ENCODE results near the gene SAMD10. TPM values are rescaled to one million over a fixed set of nuclear protein-coding genes. Genes with fewer than 3 reads are reported as not detected.
"Not testable (repeated sequence)": the region's sequence is repeated elsewhere in the genome, so short reads cannot be mapped to it uniquely, and the experiment has no call there.

The SAMD10 gene
- total RNA-seq, 2 donors from 2014 or later: 3.1 to 3.7 TPM

DNA sequence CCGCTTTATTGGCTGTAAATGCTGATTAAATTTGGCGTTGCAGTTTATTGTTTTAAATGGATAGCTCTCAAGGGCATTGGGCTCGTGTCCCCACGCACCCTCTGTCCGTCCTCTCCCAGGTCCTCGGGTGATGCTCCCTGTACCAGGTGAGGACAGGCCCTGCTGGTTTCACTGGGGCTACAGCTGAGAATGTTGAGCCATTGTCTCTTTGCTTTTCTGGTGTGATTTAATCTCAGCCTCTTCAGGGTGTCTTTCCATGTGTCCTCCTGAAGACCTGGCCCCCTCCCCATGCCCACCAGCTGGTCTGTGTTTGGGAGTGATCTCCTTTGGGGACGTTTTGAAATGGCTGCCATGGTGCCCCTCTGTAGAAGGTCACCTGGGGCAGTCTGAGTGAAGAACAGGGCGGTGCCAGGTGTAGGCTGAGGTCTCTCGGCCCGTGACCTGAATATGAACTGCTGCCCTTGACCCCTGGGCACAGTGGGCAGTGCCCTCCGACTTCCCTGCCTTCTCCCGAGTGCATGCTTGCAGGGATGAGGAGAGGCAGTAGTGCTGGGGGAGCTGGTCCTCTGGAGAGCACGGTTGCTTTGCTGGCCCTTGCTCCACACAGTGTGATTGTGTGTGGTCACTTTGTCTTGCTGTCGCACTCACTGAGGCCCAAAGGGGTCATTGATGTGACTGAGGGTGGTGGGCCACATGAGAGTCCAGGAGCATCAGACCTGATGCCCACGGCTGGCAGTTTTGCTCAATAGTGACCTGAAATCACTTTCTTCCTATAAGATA, 44.1 kb upstream of the SAMD10 start:
- TF ChIP-seq, protein P1, sequence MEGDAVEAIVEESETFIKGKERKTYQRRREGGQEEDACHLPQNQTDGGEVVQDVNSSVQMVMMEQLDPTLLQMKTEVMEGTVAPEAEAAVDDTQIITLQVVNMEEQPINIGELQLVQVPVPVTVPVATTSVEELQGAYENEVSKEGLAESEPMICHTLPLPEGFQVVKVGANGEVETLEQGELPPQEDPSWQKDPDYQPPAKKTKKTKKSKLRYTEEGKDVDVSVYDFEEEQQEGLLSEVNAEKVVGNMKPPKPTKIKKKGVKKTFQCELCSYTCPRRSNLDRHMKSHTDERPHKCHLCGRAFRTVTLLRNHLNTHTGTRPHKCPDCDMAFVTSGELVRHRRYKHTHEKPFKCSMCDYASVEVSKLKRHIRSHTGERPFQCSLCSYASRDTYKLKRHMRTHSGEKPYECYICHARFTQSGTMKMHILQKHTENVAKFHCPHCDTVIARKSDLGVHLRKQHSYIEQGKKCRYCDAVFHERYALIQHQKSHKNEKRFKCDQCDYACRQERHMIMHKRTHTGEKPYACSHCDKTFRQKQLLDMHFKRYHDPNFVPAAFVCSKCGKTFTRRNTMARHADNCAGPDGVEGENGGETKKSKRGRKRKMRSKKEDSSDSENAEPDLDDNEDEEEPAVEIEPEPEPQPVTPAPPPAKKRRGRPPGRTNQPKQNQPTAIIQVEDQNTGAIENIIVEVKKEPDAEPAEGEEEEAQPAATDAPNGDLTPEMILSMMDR (IDR thresholded peaks at IDR 0.05): no peak
- DNase-seq (ENCODE audit: low spot score): no peak

DNA sequence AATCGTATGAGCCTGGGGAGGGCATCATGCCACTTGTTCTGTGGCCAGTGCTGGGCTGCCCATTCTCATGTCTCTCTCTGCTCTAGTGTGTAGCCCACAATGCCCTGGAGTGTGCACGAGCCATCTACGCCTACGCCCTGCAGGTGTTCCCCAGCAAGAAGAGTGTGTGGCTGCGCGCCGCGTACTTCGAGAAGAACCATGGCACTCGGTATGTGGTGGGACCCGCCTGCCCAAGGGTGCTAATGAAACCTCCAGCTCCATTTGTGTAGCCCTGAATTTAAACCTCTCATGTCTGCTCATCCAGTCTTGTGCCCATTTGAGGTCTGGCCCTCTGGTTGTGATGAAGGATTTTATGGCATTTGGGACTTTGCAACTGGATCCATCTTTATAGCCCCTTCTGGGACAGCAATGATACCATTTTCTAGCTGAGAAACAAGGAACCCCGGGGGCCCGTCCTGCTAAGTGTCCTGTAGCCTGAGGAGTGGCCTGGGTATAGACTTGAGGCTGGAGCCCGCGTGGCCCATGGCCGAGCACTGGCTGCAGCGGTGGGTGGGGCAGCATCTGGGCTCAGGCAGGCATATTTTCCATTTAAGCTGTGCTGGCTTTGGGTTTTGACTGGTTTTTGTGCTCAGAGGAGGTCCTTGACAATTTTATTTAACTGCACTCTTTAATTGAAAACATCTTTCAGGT, 43.4 kb upstream of the SAMD10 start:
- no peak overlapping the region for H3K4me3 ChIP-seq
- TF ChIP-seq, protein P1 (IDR thresholded peaks at IDR 0.05): no peak
- H3K4me1 ChIP-seq: no peaks in the 10 kb centered on the region
- no peak for DNase-seq (ENCODE audit: low spot score)
- no peaks in the 10 kb centered on the region for H3K9me3 ChIP-seq
- no peak overlapping the region for H3K27ac ChIP-seq
- no peaks in the 10 kb centered on the region for H3K27me3 ChIP-seq
- H3K36me3 ChIP-seq: peaks cover 87% of the 10 kb centered on the region

More for the DNA sequence above, 44.1 kb upstream of the SAMD10 start:
- no peaks in the 10 kb centered on the region for H3K4me1 ChIP-seq
- no peaks in the 10 kb centered on the region for H3K27me3 ChIP-seq
- no peak overlapping the region for H3K27ac ChIP-seq
- no peaks in the 10 kb centered on the region for H3K9me3 ChIP-seq
- H3K36me3 ChIP-seq: peaks cover 89% of the 10 kb centered on the region
- H3K4me3 ChIP-seq: no peak overlapping the region

DNA sequence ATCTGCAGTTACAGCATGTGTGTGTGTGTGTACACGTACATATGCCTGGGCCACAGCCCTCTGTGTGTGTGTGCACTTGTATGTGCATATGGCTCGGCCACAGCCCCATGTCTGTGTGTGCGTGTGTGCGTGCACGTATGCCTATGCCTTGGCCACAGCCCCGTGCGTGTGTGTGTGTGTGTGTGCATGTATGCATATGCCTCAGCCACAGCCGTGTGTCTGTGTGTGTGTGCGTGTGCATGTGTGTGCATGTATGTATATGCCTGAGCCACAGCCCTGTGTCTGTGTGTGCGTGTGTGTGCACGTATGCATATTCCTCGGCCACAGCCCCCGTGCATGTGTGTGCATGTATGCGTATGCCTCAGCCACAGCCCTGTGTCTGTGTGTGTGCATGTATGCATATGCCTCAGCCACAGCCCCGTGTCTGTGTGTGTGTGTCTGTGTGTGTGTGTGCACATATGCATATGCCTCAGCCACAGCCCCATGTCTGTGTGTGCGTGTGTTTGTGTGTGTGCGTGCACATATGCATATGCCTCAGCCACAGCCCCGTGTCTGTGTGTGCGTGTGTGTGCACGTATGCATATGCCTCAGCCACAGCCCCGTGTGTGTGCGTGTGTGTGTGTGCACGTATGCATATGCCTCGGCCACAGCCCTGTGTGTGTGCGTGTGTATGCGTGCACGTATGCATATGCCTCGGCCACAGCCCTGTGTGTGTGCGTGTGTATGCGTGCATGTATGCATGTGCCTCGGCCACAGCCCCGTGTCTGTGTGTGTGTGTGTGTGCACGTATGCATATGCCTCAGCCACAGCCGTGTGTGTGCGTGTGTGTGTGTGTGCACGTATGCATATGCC, 41.9 kb upstream of the SAMD10 start:
- H3K27me3 ChIP-seq: no peaks in the 10 kb centered on the region
- no peak overlapping the region for H3K27ac ChIP-seq
- no peak overlapping the region for H3K4me3 ChIP-seq
- no peak for DNase-seq (ENCODE audit: low spot score)
- H3K9me3 ChIP-seq: no peaks in the 10 kb centered on the region
- no peaks in the 10 kb centered on the region for H3K4me1 ChIP-seq
- TF ChIP-seq, protein P1 (IDR thresholded peaks at IDR 0.05): no peak
- H3K36me3 ChIP-seq: peaks cover 87% of the 10 kb centered on the region

DNA sequence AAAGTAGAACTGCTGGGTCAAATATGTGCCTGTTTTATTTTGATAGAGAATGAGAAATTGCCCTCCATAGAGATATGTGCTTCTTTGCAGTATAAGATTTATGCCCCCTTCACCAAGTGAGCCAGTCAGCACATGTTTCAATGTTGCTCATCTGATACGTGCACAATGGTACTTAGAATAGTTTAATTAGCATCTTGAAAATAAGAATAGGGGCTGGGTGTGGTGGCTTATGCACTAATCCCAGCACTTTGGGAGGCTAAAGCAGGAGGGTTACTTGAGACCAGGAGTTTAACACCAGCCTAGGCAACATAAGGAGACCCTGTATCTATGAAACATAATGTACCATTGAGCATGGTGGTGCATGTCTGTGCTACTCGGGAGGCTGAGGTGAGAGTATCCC, 36.2 kb upstream of the SAMD10 start:
- DNase-seq (ENCODE audit: low spot score): no peak
- Histone ChIP-seq H3K9me3 (no peaks in the 10 kb centered on the region), H3K4me3 (no peak overlapping the region), H3K4me1 (no peaks in the 10 kb centered on the region), H3K27me3 (no peaks in the 10 kb centered on the region), H3K36me3 (peaks cover 71% of the 10 kb centered on the region), H3K27ac (no peak overlapping the region)
- TF ChIP-seq, protein P1 (IDR thresholded peaks at IDR 0.05): no peak

DNA sequence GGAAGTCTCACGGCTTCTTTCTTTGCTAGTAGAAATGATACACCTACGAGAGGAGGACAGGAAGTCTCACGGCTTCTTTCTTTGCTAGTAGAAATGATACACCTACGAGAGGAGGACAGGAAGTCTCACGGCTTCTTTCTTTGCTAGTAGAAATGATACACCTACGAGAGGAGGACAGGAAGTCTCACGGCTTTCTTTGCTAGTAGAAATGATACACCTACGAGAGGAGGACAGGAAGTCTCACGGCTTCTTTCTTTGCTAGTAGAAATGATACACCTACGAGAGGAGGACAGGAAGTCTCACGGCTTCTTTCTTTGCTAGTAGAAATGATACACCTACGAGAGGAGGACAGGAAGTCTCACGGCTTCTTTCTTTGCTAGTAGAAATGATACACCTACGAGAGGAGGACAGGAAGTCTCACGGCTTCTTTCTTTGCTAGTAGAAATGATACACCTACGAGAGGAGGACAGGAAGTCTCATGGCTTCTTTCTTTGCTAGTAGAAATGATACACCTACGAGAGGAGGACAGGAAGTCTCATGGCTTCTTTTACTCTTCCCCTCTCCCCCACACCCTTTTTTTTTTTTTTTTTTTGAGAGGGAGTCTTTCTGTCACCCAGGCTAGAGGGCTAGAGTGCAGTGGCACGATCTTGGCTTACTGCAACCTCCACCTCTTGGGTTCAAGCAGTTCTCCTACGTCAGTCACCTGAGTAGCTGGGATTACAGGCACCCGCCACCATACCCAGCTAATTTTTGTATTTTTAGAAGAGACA, 33.1 kb upstream of the SAMD10 start:
- H3K4me1 ChIP-seq; H3K27ac ChIP-seq; DNase-seq (ENCODE audit: low spot score); H3K27me3 ChIP-seq; H3K4me3 ChIP-seq; H3K9me3 ChIP-seq: not testable (repeated sequence)
- peaks cover 70% of the 10 kb centered on the region for H3K36me3 ChIP-seq
